NOMO-1 (cell line): ENCODE results near the gene TBX10.
A peak's percentile ranks its signal among the peaks of the same experiment; 100 is the strongest.

ENCODE experiments used
- DNase-seq, 2 experiments: peaks; one replicate each; lab custom pipeline; 2025; ENCODE audit not compliant: unreplicated experiment in 2 of 2; lab: John Stamatoyannopoulos, UW

The TBX10 gene

DNA sequence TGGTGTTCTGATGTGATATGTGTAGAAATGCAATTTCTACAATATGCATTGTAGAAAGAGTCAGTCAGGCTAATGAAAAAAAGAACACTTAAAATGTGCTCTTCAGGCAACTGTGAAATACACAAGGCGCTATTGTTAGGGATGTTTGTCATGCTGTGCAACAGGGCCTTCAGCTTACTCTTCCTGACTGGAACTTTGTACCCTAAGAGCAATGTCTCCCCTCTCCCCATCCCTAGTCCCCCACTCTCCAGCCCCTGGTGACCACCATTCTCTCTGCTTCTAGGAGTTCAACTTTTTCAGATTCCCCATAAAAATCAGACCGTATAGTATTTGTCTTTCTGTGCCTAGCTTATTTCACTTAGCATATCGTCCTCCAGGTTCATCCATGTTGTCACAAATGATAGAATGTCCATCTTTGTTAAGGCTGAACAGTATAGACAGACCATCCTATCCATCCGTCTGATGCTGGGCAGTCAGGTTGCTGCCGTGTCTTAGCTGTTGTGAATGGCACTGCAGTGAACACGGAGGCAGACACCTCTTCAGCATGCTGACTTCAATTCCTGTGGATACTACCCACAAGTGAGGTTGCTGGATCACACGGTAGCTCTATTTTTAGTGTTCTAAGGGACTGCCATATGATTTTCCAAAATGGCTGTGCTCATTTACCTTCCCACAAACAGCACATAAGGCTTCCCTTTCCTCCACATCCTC lies 22.2 kb downstream of the TBX10 start:
- DNase-seq = no peak

DNA sequence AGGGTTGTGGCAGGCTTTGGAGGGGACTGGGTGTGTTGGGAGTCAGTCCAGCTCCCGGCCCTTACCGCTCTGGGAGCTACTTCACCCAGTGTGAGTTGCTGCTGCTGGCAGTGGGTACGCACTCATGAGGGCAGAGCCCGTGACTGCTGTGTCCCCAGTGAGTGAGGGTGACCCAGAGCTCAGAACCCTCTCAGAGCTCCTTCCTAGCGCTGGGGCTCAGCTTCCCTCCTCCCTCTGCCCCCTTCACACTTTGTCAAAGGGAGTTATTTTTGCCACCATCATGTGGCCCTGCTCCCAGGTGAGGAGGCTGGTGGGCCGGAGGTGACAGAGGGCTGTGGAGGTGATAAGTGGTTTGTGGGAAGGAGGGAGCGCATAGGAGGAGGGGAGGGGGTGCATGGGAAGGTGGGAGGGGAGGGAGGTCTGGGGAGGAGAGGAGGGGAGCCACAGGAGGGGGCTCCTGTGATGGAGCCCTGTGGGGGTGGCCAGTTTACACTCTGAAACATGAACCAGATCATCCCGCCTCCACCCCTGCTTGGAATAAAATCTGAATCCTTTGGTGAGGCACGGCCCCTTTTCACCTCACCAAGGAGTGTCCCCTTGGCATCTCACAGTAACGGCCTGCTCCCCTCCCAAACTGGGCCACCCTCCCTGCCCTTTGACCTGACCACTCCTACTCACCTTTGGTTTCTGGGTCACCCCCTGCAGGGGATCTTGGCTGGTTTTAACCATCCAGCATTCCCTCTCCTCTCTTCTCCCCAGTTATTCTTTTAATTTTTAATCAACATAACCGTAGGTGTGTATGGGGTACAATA lies 22.9 kb downstream of the TBX10 start:
- DNase-seq = no peak

DNA sequence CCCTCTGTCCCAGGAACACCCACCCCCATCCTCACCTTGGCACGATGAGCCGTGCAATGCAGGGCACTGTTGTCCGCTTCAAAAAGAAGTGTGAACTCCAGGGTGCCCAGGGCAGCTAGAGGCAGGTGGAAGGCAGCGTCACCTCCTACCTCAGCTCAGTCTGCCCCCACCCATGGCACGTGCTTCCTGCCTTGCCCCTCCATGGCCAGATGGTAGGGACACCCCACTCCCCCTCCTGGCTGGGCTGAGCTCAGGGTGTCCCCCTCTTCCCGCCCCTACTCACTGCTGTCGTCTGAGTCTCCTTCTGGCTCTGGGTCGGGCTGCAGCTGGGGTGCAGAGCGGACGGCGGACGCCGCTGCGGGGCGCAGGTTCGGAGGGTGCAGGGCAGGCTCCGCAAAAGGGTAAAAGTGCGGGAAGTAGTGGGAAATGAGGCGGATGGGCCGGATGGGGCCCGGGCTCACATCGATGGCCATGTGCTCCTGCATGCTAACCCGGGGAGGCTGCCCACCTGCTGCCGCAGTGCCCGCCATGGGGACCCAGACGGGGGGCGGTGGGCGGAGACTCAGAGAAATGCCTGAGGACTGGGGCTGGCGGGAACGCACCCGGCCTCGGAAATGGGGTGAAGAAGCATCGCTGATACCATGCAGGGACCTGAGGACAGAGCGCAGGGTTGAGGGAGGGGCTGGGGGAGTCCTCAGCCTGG lies 23.7 kb downstream of the TBX10 start:
- DNase-seq = no peak

DNA sequence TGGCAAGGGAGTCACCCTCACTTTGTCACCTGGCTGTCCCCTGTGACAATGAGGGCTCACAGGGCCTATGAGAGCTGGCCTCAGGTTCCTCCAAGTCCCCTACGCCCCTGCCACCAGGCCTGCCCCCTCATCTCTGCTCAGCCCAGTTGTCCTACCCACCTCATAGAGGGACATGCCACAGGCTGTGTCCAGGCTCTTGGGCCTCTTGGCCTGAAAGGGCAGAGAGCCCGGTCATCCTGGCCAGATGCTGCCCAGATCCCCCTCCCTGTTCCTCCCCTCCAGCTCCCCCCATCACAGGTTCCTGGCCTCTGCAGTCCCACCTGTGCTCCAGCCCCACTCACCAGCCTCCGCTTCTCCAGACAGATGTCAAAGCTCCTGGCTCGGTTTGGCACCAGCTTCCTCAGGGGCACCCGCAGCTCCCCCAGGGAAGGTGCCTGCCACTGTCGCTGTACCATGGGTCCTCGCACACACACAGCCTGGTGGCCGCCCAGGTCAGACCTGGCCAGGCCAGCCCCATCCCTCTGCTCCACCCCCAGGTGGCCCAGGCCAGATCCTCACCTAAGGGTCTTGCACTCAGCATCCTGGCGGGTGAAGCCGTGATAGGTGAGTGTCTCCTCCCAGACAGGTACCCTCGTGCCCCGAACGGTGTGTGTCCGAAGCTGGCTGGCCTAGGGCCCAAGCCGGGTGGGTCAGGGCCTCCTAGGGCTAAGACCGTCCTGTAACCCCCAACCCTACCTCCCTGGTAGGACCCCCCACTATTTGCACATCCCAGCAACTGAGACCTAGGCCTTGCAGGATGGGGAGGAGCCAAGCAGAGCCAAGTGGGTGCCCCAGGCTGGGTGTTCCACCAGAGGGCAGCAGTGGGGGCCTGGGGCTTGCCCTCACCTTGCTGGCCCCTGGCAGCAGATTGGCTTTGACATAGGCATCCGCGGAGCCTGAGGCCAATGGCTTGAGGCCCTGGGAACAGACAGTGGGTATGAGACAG lies 24.5 kb downstream of the TBX10 start:
- peak; percentile 39 to 67 for DNase-seq

DNA sequence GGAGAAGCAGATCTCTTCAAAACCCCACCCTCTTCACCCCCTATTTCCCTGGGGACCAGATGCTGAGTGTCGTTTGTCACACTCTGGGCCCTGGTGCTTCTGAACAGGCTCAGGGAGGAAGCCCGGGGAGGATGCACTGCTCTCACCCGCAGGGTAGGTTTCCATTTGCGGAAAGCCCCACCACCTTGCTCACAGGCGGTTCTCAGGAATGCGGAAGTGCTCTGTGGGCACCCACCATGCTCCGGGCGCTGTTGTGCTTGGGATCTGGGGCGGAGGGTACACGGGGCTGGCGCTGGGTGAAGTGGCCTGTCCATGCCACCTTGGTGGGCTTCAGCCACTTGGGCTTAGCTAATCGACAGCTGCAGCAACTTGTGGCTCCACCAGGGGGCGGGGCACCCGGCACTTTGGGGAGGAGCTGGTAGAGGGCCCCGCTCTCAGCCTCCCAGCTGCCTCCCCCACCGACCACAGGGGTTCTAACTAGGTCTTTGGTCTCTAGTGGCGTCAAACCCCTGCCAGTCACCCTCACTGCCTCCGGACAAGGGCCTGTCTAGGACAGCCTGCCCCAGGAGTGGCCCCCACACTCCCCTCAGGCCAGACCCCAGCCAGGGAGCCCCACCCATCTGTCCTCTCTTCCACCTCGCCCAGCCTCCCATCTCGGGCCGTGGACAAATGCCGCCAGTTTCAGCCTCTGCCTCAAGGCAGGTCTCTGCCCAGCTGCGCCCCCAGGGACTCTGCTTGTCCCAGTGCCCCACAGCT lies 25.4 kb downstream of the TBX10 start:
- peak; percentile 39 to 48 for DNase-seq

DNA sequence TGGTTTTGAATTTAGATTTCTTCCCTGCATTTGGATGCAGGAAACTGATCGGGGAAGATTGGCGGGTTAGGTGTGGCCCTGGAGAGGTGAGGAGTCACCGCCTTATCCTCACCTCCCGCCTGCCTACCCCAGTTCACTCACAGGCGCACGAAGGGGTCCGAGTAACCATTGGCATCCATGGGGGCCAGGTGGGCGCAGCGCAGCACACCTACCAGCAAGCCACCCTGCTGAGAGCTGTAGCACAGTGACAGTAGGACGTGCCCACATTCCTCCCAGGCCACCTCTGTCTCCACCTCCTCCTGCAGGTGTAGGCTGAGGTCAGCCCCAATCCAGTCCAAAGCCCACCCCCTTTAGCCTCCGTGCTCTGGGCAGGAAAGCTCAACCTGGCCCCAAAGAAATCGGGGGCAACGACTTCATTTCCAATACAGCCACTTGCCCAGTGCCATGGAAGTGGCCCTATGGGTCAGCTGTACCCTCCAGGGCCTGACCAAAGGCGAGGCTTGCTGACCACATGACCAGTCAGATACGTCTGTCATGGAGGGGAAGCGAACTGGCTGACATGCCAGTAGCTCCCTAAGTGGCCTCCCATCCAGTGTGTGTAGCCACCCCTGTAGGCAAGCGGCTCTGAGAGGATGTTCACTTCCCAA lies 26.1 kb downstream of the TBX10 start:
- DNase-seq = no peak

DNA sequence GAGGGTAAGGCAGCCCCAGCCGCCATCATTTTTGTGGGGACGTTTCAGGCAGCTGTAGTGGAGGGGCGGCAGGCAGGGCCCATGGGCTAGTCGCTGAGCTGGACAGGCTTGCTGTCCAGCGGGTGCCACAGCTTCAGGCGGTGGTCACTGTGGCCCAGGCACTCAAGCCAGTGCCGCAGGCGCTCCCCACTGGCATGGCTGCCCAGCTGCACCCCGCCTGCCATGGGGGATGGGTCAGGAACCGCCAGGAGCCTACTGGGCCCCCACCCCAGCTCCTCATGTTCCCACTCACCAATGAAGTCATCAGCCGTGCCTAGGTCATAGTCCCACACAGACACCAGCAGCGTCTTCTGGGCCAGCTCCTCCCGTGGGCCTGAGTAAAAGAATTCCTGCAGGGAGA lies 26.8 kb downstream of the TBX10 start:
- DNase-seq = no peak

DNA sequence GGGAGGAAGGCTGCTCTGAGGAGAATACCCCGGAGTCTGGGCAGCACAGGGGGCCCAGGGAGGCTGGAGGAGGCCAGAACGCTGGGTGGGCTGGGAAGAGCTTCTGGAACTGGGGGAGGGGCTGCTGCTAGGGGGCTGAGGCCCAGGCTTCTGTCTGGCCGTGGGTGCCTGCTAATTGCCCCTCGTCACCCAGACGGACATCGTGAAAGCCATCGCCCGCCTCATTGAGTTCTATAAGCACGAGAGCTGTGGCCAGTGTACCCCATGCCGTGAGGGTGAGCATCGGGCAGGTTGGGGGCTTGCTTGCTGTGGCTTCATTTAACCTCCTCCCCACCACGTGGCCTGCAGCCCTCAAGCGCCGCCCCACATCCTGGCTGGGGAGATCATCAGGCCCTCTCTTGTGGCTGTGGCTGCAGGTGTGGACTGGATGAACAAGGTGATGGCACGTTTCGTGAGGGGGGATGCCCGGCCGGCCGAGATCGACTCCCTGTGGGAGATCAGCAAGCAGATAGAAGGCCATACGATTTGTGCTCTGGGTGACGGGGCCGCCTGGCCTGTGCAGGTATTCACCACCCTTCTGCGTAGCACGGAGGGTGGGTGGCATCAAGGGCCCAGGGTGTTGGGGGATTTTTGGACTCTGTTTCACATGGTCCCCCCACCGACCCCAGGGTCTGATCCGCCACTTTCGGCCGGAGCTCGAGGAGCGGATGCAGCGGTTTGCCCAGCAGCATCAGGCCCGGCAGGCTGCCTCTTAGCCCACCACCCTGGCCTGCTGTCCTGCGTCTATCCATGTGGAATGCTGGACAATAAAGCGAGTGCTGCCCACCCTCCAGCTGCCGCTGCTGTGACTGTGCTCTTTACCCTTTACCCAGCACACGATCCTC lies 27.6 kb downstream of the TBX10 start:
- no peak for DNase-seq

DNA sequence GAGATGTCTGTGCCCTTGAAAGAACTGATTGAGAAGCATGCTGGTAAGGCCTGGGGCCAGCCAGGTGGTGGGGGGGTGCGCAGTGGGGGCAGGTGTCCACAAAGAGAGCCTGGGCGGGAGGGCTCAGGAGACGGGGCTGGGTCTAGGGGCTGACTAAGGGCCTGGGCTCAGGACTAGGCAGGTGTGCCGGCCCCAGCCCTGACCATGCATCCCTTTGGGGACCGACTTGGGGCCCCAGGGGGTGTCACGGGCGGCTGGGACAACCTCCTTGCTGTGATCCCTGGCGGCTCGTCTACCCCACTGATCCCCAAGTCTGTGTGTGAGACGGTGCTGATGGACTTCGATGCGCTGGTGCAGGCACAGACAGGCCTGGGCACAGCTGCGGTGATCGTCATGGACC lies 28.4 kb downstream of the TBX10 start:
- DNase-seq = no peak

DNA sequence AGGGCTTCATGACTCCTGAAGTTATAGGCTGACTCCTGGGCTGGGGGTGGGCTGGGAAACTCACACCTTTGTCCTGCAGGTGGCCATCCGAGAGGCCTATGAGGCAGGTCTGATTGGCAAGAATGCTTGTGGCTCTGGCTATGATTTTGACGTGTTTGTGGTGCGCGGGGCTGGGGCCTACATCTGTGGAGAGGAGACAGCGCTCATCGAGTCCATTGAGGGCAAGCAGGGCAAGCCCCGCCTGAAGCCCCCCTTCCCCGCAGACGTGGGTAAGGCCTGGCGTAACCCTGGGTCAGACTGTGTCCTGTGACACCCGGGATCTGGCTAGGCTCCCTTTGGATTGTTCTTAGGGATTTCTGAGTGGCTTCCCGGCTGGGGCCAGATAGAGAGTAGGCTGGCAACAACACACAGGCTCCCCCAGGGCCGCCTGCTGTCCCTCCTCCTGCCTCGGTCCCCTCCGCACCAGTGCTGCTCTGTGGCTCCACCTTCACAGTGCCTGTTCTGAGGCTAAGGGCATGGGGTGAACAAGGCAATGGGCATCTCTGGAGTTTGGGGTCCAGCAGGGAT lies 29.2 kb downstream of the TBX10 start:
- DNase-seq = no peak

DNA sequence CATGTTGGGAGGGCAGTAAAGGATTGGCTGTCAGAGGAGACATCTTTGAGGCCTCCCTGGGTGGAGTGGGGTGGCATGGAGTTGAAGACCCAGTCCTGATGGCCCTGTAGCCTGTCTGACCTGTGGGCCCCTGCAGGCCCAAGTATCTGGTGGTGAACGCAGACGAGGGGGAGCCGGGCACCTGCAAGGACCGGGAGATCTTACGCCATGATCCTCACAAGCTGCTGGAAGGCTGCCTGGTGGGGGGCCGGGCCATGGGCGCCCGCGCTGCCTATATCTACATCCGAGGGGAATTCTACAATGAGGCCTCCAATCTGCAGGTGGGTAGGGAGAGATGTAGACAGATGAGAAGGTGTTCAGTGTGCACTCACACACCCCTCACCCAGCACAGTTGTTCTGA lies 30.2 kb downstream of the TBX10 start:
- no peak for DNase-seq

DNA sequence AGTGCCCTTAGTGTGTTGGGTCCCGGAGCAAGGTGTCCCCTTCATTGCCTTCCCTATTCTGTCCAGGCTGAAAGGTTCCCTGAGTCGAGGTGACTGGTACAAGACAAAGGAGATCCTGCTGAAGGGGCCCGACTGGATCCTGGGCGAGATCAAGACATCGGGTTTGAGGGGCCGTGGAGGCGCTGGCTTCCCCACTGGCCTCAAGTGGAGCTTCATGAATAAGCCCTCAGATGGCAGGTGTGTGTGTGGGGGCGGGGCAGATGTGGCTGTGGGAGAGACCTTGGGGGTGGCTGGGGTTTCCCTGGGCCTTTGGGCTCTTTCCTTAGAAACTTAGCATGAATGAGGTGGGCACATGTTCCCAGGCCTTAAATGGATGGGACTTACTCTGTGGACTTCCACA lies 31.1 kb downstream of the TBX10 start:
- DNase-seq = no peak

DNA sequence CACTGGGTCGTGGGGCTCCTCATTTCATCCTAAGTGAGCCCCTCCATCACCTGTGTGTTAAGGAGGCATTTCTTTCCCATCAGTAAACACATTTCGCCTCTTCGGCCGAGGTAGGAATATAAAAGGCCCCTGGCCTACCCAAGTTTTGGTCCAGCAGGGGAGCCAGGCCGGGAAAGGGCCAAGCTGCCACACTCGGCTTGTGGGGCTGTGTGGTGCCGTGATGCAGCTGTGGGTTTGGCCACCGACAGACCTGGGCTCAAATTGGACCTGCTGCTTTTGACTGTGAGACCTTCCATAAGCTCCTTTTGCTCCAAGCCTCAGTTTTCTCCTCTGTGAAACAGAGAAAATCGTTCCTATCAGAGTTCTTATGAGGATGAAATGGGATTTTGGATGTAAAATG lies 32.1 kb downstream of the TBX10 start:
- no peak for DNase-seq

DNA sequence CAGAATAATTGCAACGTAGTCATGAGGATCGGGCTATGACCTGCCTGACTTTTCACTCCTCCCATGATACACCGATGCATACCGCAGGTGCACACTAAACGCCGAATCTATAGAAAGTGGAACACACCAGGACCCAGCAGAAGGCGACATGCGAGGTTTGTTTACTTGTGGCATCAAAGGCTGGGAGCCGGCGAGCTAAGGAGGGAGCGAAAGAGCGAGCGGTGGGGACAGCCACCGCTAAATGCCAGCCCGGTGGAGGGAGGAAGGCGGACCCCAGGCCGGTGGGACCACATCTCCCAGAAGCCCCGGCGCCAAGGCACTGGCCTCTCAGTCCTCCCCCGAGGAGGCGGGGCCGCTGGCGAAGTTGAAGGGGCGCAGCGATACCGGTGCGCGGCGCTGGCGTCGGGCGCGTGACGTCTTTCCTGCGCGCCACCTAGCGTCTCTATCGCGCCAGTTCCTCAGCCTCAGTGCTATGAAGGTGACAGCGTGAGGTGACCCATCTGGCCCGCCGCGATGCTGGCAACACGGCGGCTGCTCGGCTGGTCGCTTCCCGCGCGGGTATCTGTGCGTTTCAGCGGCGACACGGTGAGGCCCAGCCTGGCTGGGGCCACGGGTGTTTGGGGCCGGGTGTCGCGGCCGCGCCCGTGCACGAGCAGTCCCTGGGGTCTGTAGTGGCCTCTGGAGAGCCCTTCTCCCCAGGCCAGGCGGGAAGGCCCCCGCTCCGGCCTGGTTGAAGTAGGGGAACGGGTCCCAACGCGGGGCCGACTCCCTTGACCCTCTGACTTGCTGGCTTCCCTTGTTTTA lies 32.9 kb downstream of the TBX10 start, which contains the start of gene NDUFV1:
NDUFV1 (plus strand) TSS at position 445 of the 804 bp plus-strand sequence; CDS start at position 514, 69 bp downstream.
- DNase-seq = peak; percentile 95

DNA sequence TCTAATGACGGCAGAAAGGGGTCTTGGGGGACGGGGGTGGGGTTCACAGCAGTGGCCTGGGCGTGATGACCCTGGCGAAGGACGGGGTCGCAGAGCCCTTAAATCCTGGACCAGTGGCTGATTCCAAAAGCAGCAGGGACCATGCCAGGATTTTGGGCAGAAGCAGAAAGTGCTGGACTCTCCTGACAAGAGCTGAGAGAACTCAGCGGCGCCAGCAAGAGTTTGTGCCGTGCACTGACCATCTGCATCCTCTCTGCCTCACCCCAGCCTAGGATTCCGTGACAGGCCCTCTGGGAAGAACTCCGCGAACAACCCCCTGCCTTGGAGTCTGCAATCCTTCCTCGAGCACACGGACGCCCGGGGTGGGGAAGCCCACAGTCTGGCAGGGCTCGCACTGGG lies 33.5 kb downstream of the TBX10 start:
- no peak for DNase-seq

DNA sequence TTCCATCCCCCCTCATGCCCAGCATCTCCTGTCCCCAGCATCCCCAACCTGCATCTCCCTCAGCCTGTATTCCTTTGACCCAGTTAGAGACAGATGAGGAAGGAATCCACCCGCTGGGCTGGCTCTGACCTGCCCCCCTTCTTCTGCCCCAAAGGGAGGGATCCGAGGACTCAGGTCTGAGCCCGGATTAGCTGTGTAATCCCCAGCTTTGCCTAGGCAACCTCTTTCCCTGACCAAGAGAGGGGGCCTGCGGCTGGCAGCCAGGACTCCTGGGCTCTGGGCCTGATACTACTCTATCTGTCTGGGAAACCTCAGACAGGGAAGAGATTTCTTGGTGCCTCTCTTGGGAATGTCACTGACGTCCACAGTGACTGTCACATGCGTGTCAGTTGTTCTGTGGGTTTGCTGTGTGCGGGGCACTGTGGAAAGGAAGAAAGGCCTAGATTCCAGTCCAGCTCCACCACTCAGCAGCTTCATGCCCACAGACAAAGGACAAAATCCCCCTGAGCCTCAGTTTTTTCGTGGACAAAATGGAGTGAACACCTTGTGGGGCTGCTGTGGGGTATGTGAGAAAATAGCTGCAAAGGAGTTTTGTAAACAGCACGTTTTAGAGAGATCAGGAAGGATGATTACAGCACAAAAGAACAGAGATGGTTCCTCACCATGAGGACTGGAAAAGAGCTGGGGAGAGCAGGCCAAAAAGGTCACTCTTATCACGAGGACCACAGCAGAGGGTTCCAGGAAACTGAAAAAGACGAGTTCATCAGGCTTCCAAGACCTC lies 34.1 kb downstream of the TBX10 start:
- DNase-seq = no peak
